Activated naive CD8-positive, alpha-beta T cell treated with anti-CD3 and anti-CD28 coated beads, Interleukin-2, amount 50 U/mL, for 24 hours (primary cell): ENCODE measurements around the gene DENND1A.
"Not testable (repeated sequence)": the region's sequence is repeated elsewhere in the genome, so short reads cannot be mapped to it uniquely, and the experiment has no call there.

Experiments
- ATAC-seq: fragments of 150-1000 bp; cut with Tn5 transposase; one replicate; pipeline ENCODE4 v1.10.0; 2021
- DNase-seq: peaks from one replicate; pipeline ENCODE4 v3.0.0; 2021
- H3K27ac Mint-ChIP-seq: one replicate; pipeline ENCODE4 v1.8.0; 2021; ENCODE audit warnings: mild to moderate bottlenecking, mixed read lengths
- H3K27me3 Mint-ChIP-seq: one replicate; pipeline ENCODE4 v1.8.0; 2021; ENCODE audit warnings: mixed read lengths
- H3K36me3 Mint-ChIP-seq: one replicate; pipeline ENCODE4 v1.8.0; 2021; ENCODE audit warnings: low read depth, mixed read lengths
- H3K4me1 Mint-ChIP-seq: one replicate; pipeline ENCODE4 v1.8.0; 2021; ENCODE audit warnings: mixed read lengths
- H3K4me3 Mint-ChIP-seq: one replicate; pipeline ENCODE4 v1.8.0; 2021; ENCODE audit warnings: mild to moderate bottlenecking, moderate library complexity, mixed read lengths
- H3K9me3 Mint-ChIP-seq: one replicate; pipeline ENCODE4 v1.8.0; 2021; ENCODE audit warnings: mixed read lengths

DENND1A gene

GRCh38 chr9:123651273-123651672 lies 278.7 kb downstream of the DENND1A start:
- no peak overlapping the region for H3K4me3 Mint-ChIP-seq
- peaks cover 34% of the 10 kb centered on the region for H3K36me3 Mint-ChIP-seq
- no peak overlapping the region for H3K27ac Mint-ChIP-seq
- no peaks in the 10 kb centered on the region for H3K27me3 Mint-ChIP-seq
- ATAC-seq: no peak
- DNase-seq: no peak
- peaks cover 5% of the 10 kb centered on the region for H3K4me1 Mint-ChIP-seq
- H3K9me3 Mint-ChIP-seq: no peaks in the 10 kb centered on the region

GRCh38 chr9:123649909-123650308 lies 280.0 kb downstream of the DENND1A start:
- H3K4me3 Mint-ChIP-seq: no peak overlapping the region
- H3K27ac Mint-ChIP-seq: no peak overlapping the region
- H3K36me3 Mint-ChIP-seq: peaks cover 36% of the 10 kb centered on the region
- no peak for ATAC-seq
- peaks cover 5% of the 10 kb centered on the region for H3K4me1 Mint-ChIP-seq
- no peak for DNase-seq
- no peaks in the 10 kb centered on the region for H3K27me3 Mint-ChIP-seq
- no peaks in the 10 kb centered on the region for H3K9me3 Mint-ChIP-seq

- H3K4me3 Mint-ChIP-seq: no peak overlapping the region
- H3K36me3 Mint-ChIP-seq: peaks cover 44% of the 10 kb centered on the region
- no peak for DNase-seq
- H3K4me1 Mint-ChIP-seq: peaks cover 7% of the 10 kb centered on the region
- no peak overlapping the region for H3K27ac Mint-ChIP-seq
- H3K27me3 Mint-ChIP-seq: no peaks in the 10 kb centered on the region
- no peak for ATAC-seq
- H3K9me3 Mint-ChIP-seq: no peaks in the 10 kb centered on the region
Observed at GRCh38 chr9:123647145-123647544, 282.8 kb downstream of the DENND1A start.

- Mint-ChIP-seq H3K4me3 (no peak overlapping the region), H3K27me3 (no peaks in the 10 kb centered on the region), H3K27ac (no peak overlapping the region), H3K9me3 (no peaks in the 10 kb centered on the region), H3K4me1 (peaks cover 17% of the 10 kb centered on the region), H3K36me3 (peaks cover 35% of the 10 kb centered on the region)
- no peak for ATAC-seq
- no peak for DNase-seq
Observed at GRCh38 chr9:123645762-123646161, 284.2 kb downstream of the DENND1A start.

- no peak overlapping the region for H3K27ac Mint-ChIP-seq
- no peaks in the 10 kb centered on the region for H3K27me3 Mint-ChIP-seq
- no peak for DNase-seq
- H3K4me1 Mint-ChIP-seq: peaks cover 24% of the 10 kb centered on the region
- peaks cover 33% of the 10 kb centered on the region for H3K36me3 Mint-ChIP-seq
- no peak for ATAC-seq
- no peak overlapping the region for H3K4me3 Mint-ChIP-seq
- H3K9me3 Mint-ChIP-seq: no peaks in the 10 kb centered on the region
Observed at GRCh38 chr9:123645126-123645525, 284.8 kb downstream of the DENND1A start.

- Mint-ChIP-seq H3K36me3 (peaks cover 27% of the 10 kb centered on the region), H3K9me3 (no peaks in the 10 kb centered on the region), H3K27me3 (no peaks in the 10 kb centered on the region), H3K4me1 (peaks cover 29% of the 10 kb centered on the region), H3K27ac (no peak overlapping the region), H3K4me3 (no peak overlapping the region)
- ATAC-seq (no peak), DNase-seq (no peak)
Observed at GRCh38 chr9:123643518-123643917, 286.4 kb downstream of the DENND1A start.

- Mint-ChIP-seq H3K9me3 (no peaks in the 10 kb centered on the region), H3K4me3 (no peak overlapping the region), H3K4me1 (peaks cover 38% of the 10 kb centered on the region), H3K27ac (no peak overlapping the region), H3K36me3 (peaks cover 23% of the 10 kb centered on the region), H3K27me3 (no peaks in the 10 kb centered on the region)
- DNase-seq (no peak), ATAC-seq (no peak)
Observed at GRCh38 chr9:123642291-123643278, 287.3 kb downstream of the DENND1A start.

GRCh38 chr9:123640792-123641222 lies 289.1 kb downstream of the DENND1A start:
- Mint-ChIP-seq H3K27ac (peak overlapping the region; percentile 63), H3K27me3 (no peaks in the 10 kb centered on the region), H3K36me3 (peaks cover 9% of the 10 kb centered on the region), H3K4me1 (peaks cover 47% of the 10 kb centered on the region), H3K4me3 (peak overlapping the region; percentile 40), H3K9me3 (no peaks in the 10 kb centered on the region)
- DNase-seq: peak; percentile 18
- ATAC-seq: peak; percentile 94

- Mint-ChIP-seq H3K27me3 (no peaks in the 10 kb centered on the region), H3K27ac (no peak overlapping the region), H3K36me3 (peaks cover 9% of the 10 kb centered on the region), H3K4me1 (peaks cover 49% of the 10 kb centered on the region), H3K9me3 (no peaks in the 10 kb centered on the region), H3K4me3 (no peak overlapping the region)
- no peak for ATAC-seq
- DNase-seq: no peak
Observed at GRCh38 chr9:123639743-123640142, 290.2 kb downstream of the DENND1A start.

GRCh38 chr9:123637945-123638634 lies 291.8 kb downstream of the DENND1A start:
- H3K27ac Mint-ChIP-seq: peak overlapping the region; percentile 28
- H3K36me3 Mint-ChIP-seq: peaks cover 3% of the 10 kb centered on the region
- H3K4me1 Mint-ChIP-seq: peaks cover 51% of the 10 kb centered on the region
- DNase-seq (no peak), ATAC-seq (peak; percentile 39)
- H3K27me3 Mint-ChIP-seq: no peaks in the 10 kb centered on the region
- peak overlapping the region; percentile 58 for H3K4me3 Mint-ChIP-seq
- H3K9me3 Mint-ChIP-seq: no peaks in the 10 kb centered on the region

- DNase-seq (no peak), ATAC-seq (no peak)
- Mint-ChIP-seq H3K27me3 (no peaks in the 10 kb centered on the region), H3K27ac (peak overlapping the region; percentile 28), H3K4me3 (peak overlapping the region; percentile 58), H3K9me3 (no peaks in the 10 kb centered on the region), H3K4me1 (peaks cover 51% of the 10 kb centered on the region), H3K36me3 (no peaks in the 10 kb centered on the region)
Observed at GRCh38 chr9:123637606-123637944, 292.4 kb downstream of the DENND1A start.

- H3K27me3 Mint-ChIP-seq, H3K9me3 Mint-ChIP-seq, H3K36me3 Mint-ChIP-seq, DNase-seq, ATAC-seq: not testable (repeated sequence)
- Mint-ChIP-seq H3K4me1 (peaks cover 49% of the 10 kb centered on the region), H3K4me3 (peak overlapping the region; percentile 5), H3K27ac (peak overlapping the region; percentile 11)
Observed at GRCh38 chr9:123636805-123637204, 293.1 kb downstream of the DENND1A start.

GRCh38 chr9:123631862-123632261 lies 298.1 kb downstream of the DENND1A start:
- Mint-ChIP-seq H3K4me3 (no peak overlapping the region), H3K27me3 (no peaks in the 10 kb centered on the region), H3K27ac (no peak overlapping the region), H3K36me3 (peaks cover 23% of the 10 kb centered on the region), H3K9me3 (no peaks in the 10 kb centered on the region), H3K4me1 (peaks cover 6% of the 10 kb centered on the region)
- DNase-seq (no peak), ATAC-seq (no peak)

- DNase-seq (no peak), ATAC-seq (no peak)
- Mint-ChIP-seq H3K36me3 (peaks cover 26% of the 10 kb centered on the region), H3K27me3 (no peaks in the 10 kb centered on the region), H3K4me3 (no peak overlapping the region), H3K9me3 (no peaks in the 10 kb centered on the region), H3K4me1 (peaks cover 4% of the 10 kb centered on the region), H3K27ac (no peak overlapping the region)
Observed at GRCh38 chr9:123630233-123630632, 299.7 kb downstream of the DENND1A start.

GRCh38 chr9:123629531-123629930 lies 300.4 kb downstream of the DENND1A start:
- Mint-ChIP-seq H3K27ac (no peak overlapping the region), H3K36me3 (peaks cover 31% of the 10 kb centered on the region), H3K9me3 (no peaks in the 10 kb centered on the region), H3K4me1 (no peaks in the 10 kb centered on the region), H3K27me3 (no peaks in the 10 kb centered on the region), H3K4me3 (no peak overlapping the region)
- DNase-seq: no peak
- ATAC-seq: no peak
